ENCODE measurements around the gene ZGPAT.

DNA sequence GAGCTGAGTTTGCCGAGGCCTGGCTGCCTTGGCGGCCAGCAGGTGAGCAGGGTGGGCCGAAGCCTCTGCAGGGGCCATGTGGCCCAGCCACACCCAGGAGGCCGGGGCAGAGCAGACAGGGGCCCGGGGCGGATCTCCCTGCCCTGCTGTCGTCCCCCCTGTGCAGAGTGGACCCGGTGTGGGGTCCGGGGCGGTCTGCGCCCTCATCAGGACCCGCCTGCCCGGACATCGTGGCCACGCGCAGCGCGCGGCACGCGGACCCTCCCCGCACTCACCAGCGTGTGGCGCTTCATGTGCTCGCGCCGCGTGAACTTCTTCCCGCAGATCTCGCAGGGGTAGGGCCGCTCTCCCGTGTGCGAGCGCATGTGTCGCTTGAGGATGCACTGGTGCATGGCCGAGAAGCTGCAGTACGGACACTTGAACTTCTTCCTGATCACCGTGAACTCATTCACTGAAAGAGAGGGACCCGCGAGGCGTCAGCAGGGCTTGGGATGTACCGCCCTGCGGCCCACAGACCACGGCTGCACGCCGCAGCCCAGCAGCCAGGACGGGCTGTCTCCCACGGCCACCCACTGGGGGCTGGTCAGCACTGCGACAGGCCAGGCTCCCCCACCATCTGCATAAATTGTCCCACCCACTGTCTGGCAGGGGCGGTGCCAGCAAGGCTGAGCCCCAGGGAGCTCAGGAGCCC is 44.7 kb downstream of the ZGPAT start:
- TF ChIP-seq CTCF (IDR thresholded peaks at IDR 0.05), result no peak
- no peak for TF ChIP-seq EZH2 (IDR thresholded peaks at IDR 0.05; ENCODE audit: borderline replicate concordance, insufficient read depth, low read depth, low read length, poor library complexity, severe bottlenecking)
